ENCODE results near the gene CCNB1.

- TF ChIP-seq CTCF (tag by site-specific recombination; IDR thresholded peaks at IDR 0.05) (no peak), ZNF362 (tag by site-specific recombination; IDR thresholded peaks at IDR 0.05) (no peak), BCL11A (tag by site-specific recombination; IDR thresholded peaks at IDR 0.05; ENCODE audit: low read depth) (no peak), ZNF24 (tag by site-specific recombination; IDR thresholded peaks at IDR 0.05) (no peak), ZNF513 (tag by site-specific recombination; IDR thresholded peaks at IDR 0.05) (no peak), ZNF580 (tag by site-specific recombination; IDR thresholded peaks at IDR 0.05) (no peak)
- TF ChIP-seq, protein P1, sequence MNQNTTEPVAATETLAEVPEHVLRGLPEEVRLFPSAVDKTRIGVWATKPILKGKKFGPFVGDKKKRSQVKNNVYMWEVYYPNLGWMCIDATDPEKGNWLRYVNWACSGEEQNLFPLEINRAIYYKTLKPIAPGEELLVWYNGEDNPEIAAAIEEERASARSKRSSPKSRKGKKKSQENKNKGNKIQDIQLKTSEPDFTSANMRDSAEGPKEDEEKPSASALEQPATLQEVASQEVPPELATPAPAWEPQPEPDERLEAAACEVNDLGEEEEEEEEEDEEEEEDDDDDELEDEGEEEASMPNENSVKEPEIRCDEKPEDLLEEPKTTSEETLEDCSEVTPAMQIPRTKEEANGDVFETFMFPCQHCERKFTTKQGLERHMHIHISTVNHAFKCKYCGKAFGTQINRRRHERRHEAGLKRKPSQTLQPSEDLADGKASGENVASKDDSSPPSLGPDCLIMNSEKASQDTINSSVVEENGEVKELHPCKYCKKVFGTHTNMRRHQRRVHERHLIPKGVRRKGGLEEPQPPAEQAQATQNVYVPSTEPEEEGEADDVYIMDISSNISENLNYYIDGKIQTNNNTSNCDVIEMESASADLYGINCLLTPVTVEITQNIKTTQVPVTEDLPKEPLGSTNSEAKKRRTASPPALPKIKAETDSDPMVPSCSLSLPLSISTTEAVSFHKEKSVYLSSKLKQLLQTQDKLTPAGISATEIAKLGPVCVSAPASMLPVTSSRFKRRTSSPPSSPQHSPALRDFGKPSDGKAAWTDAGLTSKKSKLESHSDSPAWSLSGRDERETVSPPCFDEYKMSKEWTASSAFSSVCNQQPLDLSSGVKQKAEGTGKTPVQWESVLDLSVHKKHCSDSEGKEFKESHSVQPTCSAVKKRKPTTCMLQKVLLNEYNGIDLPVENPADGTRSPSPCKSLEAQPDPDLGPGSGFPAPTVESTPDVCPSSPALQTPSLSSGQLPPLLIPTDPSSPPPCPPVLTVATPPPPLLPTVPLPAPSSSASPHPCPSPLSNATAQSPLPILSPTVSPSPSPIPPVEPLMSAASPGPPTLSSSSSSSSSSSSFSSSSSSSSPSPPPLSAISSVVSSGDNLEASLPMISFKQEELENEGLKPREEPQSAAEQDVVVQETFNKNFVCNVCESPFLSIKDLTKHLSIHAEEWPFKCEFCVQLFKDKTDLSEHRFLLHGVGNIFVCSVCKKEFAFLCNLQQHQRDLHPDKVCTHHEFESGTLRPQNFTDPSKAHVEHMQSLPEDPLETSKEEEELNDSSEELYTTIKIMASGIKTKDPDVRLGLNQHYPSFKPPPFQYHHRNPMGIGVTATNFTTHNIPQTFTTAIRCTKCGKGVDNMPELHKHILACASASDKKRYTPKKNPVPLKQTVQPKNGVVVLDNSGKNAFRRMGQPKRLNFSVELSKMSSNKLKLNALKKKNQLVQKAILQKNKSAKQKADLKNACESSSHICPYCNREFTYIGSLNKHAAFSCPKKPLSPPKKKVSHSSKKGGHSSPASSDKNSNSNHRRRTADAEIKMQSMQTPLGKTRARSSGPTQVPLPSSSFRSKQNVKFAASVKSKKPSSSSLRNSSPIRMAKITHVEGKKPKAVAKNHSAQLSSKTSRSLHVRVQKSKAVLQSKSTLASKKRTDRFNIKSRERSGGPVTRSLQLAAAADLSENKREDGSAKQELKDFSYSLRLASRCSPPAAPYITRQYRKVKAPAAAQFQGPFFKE (tag by site-specific recombination; IDR thresholded peaks at IDR 0.05; ENCODE audit: borderline replicate concordance), result no peak
Observed at GRCh38 chr5:69219939-69220338, 53.0 kb downstream of the CCNB1 start.

Measured in HEK293 (cell line).